ENCODE measurements around the gene PTPRA.

PTPRA gene

GRCh38 chr20:3041854-3042409 is 168.7 kb downstream of the PTPRA start:
- Histone ChIP-seq H3K9ac (ENCODE audit: low read depth, low read length) (peak overlapping the region; percentile 6; the same call in 1 of the 2 replicates), H3K27me3 (ENCODE audit: insufficient read depth, low read length) (no peaks in the 10 kb centered on the region), H3K36me3 (ENCODE audit: insufficient read depth, low read depth, low read length) (peaks cover 37% of the 10 kb centered on the region), H3K4me3 (ENCODE audit: low read length) (0 out of 2 replicates have a peak overlapping the region, but pooled peaks have one; percentile 17), H3K9me3 (ENCODE audit: insufficient read depth, low read depth, low read length) (no peaks in the 10 kb centered on the region), H3K27ac (ENCODE audit: low read length) (peak overlapping the region; percentile 51), H3K4me1 (ENCODE audit: insufficient read depth, low read length) (peaks cover 15% of the 10 kb centered on the region)

GRCh38 chr20:3042625-3043024 is 169.3 kb downstream of the PTPRA start:
- H3K4me1 ChIP-seq (ENCODE audit: insufficient read depth, low read length): peaks cover 16% of the 10 kb centered on the region
- peaks cover 34% of the 10 kb centered on the region for H3K36me3 ChIP-seq (ENCODE audit: insufficient read depth, low read depth, low read length)
- no peaks in the 10 kb centered on the region for H3K9me3 ChIP-seq (ENCODE audit: insufficient read depth, low read depth, low read length)
- no peak overlapping the region for H3K4me3 ChIP-seq (ENCODE audit: low read length)
- no peak overlapping the region for H3K27ac ChIP-seq (ENCODE audit: low read length)
- no peak overlapping the region for H3K9ac ChIP-seq (ENCODE audit: low read depth, low read length)
- no peaks in the 10 kb centered on the region for H3K27me3 ChIP-seq (ENCODE audit: insufficient read depth, low read length)

- no peak within 1 kb of the TSS for H3K27ac ChIP-seq (ENCODE audit: low read length)
- H3K9ac ChIP-seq (ENCODE audit: low read depth, low read length): no peak within 1 kb of the TSS
- no peaks in the 10 kb centered on the region for H3K27me3 ChIP-seq (ENCODE audit: insufficient read depth, low read length)
- H3K4me1 ChIP-seq (ENCODE audit: insufficient read depth, low read length): peaks cover 16% of the 10 kb centered on the region
- peaks cover 34% of the 10 kb centered on the region for H3K36me3 ChIP-seq (ENCODE audit: insufficient read depth, low read depth, low read length)
- no peaks in the 10 kb centered on the region for H3K9me3 ChIP-seq (ENCODE audit: insufficient read depth, low read depth, low read length)
- H3K4me3 ChIP-seq (ENCODE audit: low read length): no peak within 1 kb of the TSS
Measured at GRCh38 chr20:3043322-3043721, 170.0 kb downstream of the PTPRA start, which contains the start of gene GNRH2. Gene GNRH2, plus strand, starts transcription at chr20:3043622. Its CDS starts 793 bp downstream, at chr20:3044415.

GRCh38 chr20:3044336-3044965 is 171.2 kb downstream of the PTPRA start:
- H3K4me3 ChIP-seq (ENCODE audit: low read length): no peak overlapping the region
- peaks cover 16% of the 10 kb centered on the region for H3K4me1 ChIP-seq (ENCODE audit: insufficient read depth, low read length)
- peaks cover 34% of the 10 kb centered on the region for H3K36me3 ChIP-seq (ENCODE audit: insufficient read depth, low read depth, low read length)
- no peak overlapping the region for H3K9ac ChIP-seq (ENCODE audit: low read depth, low read length)
- H3K9me3 ChIP-seq (ENCODE audit: insufficient read depth, low read depth, low read length): no peaks in the 10 kb centered on the region
- H3K27me3 ChIP-seq (ENCODE audit: insufficient read depth, low read length): no peaks in the 10 kb centered on the region
- H3K27ac ChIP-seq (ENCODE audit: low read length): no peak overlapping the region

- H3K4me1 ChIP-seq (ENCODE audit: insufficient read depth, low read length): peaks cover 16% of the 10 kb centered on the region
- H3K27me3 ChIP-seq (ENCODE audit: insufficient read depth, low read length): no peaks in the 10 kb centered on the region
- peak overlapping the region; percentile 87; the same call in 1 of the 2 replicates for H3K9ac ChIP-seq (ENCODE audit: low read depth, low read length)
- peak overlapping the region; percentile 96 for H3K4me3 ChIP-seq (ENCODE audit: low read length)
- H3K9me3 ChIP-seq (ENCODE audit: insufficient read depth, low read depth, low read length): no peaks in the 10 kb centered on the region
- peaks cover 34% of the 10 kb centered on the region for H3K36me3 ChIP-seq (ENCODE audit: insufficient read depth, low read depth, low read length)
- peak overlapping the region; percentile 74 for H3K27ac ChIP-seq (ENCODE audit: low read length)
Measured at GRCh38 chr20:3045042-3045815, 171.9 kb downstream of the PTPRA start.

GRCh38 chr20:3045816-3046676 is 172.8 kb downstream of the PTPRA start, which contains the start of gene MRPS26:
Gene MRPS26, plus strand, starts transcription at chr20:3046052. Its CDS starts 17 bp downstream, at chr20:3046069.
- Histone ChIP-seq H3K36me3 (ENCODE audit: insufficient read depth, low read depth, low read length) (peaks cover 32% of the 10 kb centered on the region), H3K4me1 (ENCODE audit: insufficient read depth, low read length) (peaks cover 16% of the 10 kb centered on the region), H3K27me3 (ENCODE audit: insufficient read depth, low read length) (no peaks in the 10 kb centered on the region), H3K4me3 (ENCODE audit: low read length) (peak within 1 kb of the TSS; percentile 96), H3K9me3 (ENCODE audit: insufficient read depth, low read depth, low read length) (no peaks in the 10 kb centered on the region), H3K27ac (ENCODE audit: low read length) (peak within 1 kb of the TSS; percentile 74), H3K9ac (ENCODE audit: low read depth, low read length) (peak within 1 kb of the TSS; percentile 87; the same call in 1 of the 2 replicates)

- Histone ChIP-seq H3K9me3 (ENCODE audit: insufficient read depth, low read depth, low read length) (no peaks in the 10 kb centered on the region), H3K4me1 (ENCODE audit: insufficient read depth, low read length) (peaks cover 15% of the 10 kb centered on the region), H3K4me3 (ENCODE audit: low read length) (peak overlapping the region; percentile 96), H3K9ac (ENCODE audit: low read depth, low read length) (peak overlapping the region; percentile 87; the same call in 1 of the 2 replicates), H3K27me3 (ENCODE audit: insufficient read depth, low read length) (no peaks in the 10 kb centered on the region), H3K36me3 (ENCODE audit: insufficient read depth, low read depth, low read length) (peaks cover 32% of the 10 kb centered on the region), H3K27ac (ENCODE audit: low read length) (no peak overlapping the region)
Measured at GRCh38 chr20:3046677-3047462, 173.6 kb downstream of the PTPRA start.

GRCh38 chr20:3047486-3048419 is 174.5 kb downstream of the PTPRA start:
- peaks cover 8% of the 10 kb centered on the region for H3K4me1 ChIP-seq (ENCODE audit: insufficient read depth, low read length)
- H3K9me3 ChIP-seq (ENCODE audit: insufficient read depth, low read depth, low read length): no peaks in the 10 kb centered on the region
- H3K27me3 ChIP-seq (ENCODE audit: insufficient read depth, low read length): no peaks in the 10 kb centered on the region
- H3K9ac ChIP-seq (ENCODE audit: low read depth, low read length): no peak overlapping the region; the same call in 1 of the 2 replicates
- no peak overlapping the region for H3K4me3 ChIP-seq (ENCODE audit: low read length)
- peaks cover 32% of the 10 kb centered on the region for H3K36me3 ChIP-seq (ENCODE audit: insufficient read depth, low read depth, low read length)
- H3K27ac ChIP-seq (ENCODE audit: low read length): no peak overlapping the region

- no peak overlapping the region for H3K9ac ChIP-seq (ENCODE audit: low read depth, low read length)
- H3K27me3 ChIP-seq (ENCODE audit: insufficient read depth, low read length): no peaks in the 10 kb centered on the region
- H3K36me3 ChIP-seq (ENCODE audit: insufficient read depth, low read depth, low read length): peaks cover 32% of the 10 kb centered on the region
- no peaks in the 10 kb centered on the region for H3K9me3 ChIP-seq (ENCODE audit: insufficient read depth, low read depth, low read length)
- peaks cover 3% of the 10 kb centered on the region; the same call in 1 of the 2 replicates for H3K4me1 ChIP-seq (ENCODE audit: insufficient read depth, low read length)
- no peak overlapping the region for H3K27ac ChIP-seq (ENCODE audit: low read length)
- no peak overlapping the region for H3K4me3 ChIP-seq (ENCODE audit: low read length)
Measured at GRCh38 chr20:3051385-3052019, 178.2 kb downstream of the PTPRA start.

Data from iPS-20b (cell line).